ENCODE results near the gene MAP3K19.

The MAP3K19 gene

DNA sequence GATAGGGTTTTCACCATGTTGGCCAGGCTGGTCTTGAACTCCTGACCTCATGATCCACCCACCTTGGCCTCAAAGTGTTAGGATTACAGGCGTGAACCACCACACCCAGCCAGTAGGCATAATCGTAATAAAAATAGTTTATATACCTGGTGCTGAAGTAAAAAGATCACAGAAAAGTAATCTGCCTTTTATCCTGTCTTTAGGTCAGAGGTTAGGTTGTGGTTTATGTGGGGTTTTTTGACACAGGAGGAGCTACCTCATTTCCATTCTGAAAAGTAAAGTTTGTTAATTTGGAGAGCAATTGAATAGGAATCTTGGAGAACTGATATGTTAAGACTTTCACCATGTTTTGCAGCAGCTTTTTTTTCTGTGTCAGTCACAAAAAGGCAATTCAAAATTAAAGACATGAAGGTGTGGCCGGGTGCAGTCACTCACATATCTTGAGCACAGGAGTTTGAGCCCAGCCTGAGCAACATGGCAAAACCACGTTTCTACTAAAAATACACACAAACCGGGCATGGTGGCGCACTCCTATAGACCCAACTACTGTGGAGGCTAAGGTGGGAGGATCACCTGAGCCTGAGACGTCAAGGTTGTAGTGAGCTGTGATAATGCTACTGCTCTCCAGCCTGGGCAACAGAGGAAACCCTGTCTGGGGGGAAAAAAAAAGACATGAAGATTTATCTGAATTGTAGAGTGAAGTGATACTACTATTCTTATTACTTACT lies 97.1 kb downstream of the MAP3K19 start:
- ATAC-seq (ENCODE audit: low read depth) = no peak

DNA sequence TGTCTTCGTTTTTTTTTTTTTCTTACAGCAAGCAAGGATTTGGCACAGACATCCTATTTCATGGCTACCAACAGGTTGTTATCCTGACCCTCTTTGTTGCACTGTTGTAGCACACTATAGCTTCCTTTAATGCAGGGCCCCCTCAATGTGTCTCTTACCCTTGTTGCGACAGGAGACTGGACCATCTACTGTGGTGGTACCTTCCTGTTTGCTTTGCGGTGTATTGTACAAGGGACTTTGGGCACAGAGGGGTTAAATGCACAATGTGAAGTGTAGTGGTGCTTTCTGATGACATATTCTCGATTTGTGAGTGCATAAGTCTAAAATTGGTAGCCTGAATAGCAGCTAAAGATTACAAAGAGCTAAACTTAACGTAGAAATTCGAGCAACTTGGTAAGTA lies 101.2 kb downstream of the MAP3K19 start:
- ATAC-seq (ENCODE audit: low read depth) (no peak), DNase-seq (ENCODE audit: low spot score in 2 of 2) (no peak)
- Mint-ChIP-seq H3K27me3 (no peaks in the 10 kb centered on the region), H3K4me3 (no peak overlapping the region), H3K27ac (peak overlapping the region; percentile 10), H3K9me3 (no peaks in the 10 kb centered on the region), H3K36me3 (peaks cover 19% of the 10 kb centered on the region), H3K4me1 (peaks cover 14% of the 10 kb centered on the region)

More for the DNA sequence above, 97.1 kb downstream of the MAP3K19 start:
- H3K27ac Mint-ChIP-seq = peak overlapping the region; percentile 79
- H3K4me1 Mint-ChIP-seq = peaks cover 10% of the 10 kb centered on the region
- no peak for DNase-seq (ENCODE audit: low spot score in 2 of 2)
- peaks cover 34% of the 10 kb centered on the region for H3K36me3 Mint-ChIP-seq
- no peaks in the 10 kb centered on the region for H3K9me3 Mint-ChIP-seq
- no peak overlapping the region for H3K4me3 Mint-ChIP-seq
- no peaks in the 10 kb centered on the region for H3K27me3 Mint-ChIP-seq

DNA sequence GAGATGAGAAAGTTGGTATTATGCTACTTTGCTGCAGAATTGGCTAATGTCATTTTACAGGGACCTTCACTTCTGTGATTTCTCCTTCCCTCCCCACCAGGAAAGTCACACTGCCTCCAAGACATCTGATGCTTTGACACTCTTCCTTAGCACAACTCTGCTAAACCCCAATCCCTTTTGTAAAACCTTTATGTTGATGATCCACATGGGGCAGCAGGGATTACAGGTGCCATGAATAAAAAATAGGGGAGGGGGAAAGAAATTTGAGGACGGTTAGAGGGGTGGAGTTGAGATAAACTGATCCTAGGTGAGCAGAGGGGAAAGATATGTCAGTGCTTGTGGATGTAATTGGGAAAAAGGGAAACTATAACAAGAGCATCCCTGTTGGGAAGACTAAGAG lies 102.3 kb downstream of the MAP3K19 start:
- H3K9me3 Mint-ChIP-seq = no peaks in the 10 kb centered on the region
- no peak for ATAC-seq (ENCODE audit: low read depth)

DNA sequence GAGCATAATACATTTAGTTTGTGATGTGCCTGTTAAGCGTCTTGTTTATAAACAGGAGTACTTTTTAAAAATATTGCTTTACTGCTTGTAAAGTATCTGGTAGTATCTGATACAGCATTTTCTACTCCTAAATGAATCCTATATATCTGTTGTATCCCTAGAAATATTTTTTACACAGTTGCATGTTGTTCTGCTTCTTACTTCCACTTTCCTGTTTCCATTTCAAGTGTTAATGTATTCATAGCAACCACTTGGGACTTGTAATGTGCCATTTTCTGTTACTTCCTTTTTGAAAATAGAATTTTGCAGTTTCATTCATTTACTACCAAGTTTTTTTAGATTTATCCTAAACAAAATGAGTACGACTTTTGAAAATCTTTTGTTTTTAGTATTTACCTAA lies 103.7 kb downstream of the MAP3K19 start:
- DNase-seq (ENCODE audit: low spot score in 2 of 2) (no peak), ATAC-seq (ENCODE audit: low read depth) (peak; percentile 91)
- H3K4me3 Mint-ChIP-seq = peak overlapping the region; percentile 60
- no peaks in the 10 kb centered on the region for H3K9me3 Mint-ChIP-seq
- H3K27ac Mint-ChIP-seq = peak overlapping the region; percentile 76
- H3K36me3 Mint-ChIP-seq = peaks cover 26% of the 10 kb centered on the region
- H3K27me3 Mint-ChIP-seq = no peaks in the 10 kb centered on the region
- H3K4me1 Mint-ChIP-seq = peaks cover 12% of the 10 kb centered on the region

More for the DNA sequence above, 102.3 kb downstream of the MAP3K19 start:
- peaks cover 23% of the 10 kb centered on the region for H3K36me3 Mint-ChIP-seq
- no peak for DNase-seq (ENCODE audit: low spot score in 2 of 2)
- H3K27me3 Mint-ChIP-seq = no peaks in the 10 kb centered on the region
- H3K4me3 Mint-ChIP-seq = no peak overlapping the region
- H3K4me1 Mint-ChIP-seq = peaks cover 12% of the 10 kb centered on the region
- H3K27ac Mint-ChIP-seq = peak overlapping the region; percentile 10

DNA sequence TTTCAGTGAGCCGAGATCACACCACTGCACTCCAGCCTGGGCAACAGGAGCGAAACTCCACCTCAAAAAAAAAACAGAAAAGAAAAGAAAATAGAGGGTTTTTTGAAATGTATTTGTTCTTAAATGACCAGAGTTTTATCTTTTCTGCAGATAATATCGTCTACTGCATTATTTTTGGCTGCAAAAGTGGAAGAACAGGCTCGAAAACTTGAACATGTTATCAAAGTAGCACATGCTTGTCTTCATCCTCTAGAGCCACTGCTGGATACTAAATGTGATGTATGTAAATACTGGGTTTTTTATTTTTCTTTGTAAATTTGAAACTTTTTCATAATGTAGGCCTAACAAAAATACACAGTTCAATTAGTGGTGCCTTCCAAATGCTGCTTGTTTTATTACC lies 110.6 kb downstream of the MAP3K19 start:
- DNase-seq (ENCODE audit: low spot score in 2 of 2) = no peak
- Mint-ChIP-seq H3K4me1 (peaks cover 17% of the 10 kb centered on the region), H3K36me3 (peaks cover 21% of the 10 kb centered on the region), H3K9me3 (no peaks in the 10 kb centered on the region), H3K4me3 (no peak overlapping the region), H3K27ac (peak overlapping the region; percentile 28), H3K27me3 (no peaks in the 10 kb centered on the region)
- ATAC-seq (ENCODE audit: low read depth) = no peak

DNA sequence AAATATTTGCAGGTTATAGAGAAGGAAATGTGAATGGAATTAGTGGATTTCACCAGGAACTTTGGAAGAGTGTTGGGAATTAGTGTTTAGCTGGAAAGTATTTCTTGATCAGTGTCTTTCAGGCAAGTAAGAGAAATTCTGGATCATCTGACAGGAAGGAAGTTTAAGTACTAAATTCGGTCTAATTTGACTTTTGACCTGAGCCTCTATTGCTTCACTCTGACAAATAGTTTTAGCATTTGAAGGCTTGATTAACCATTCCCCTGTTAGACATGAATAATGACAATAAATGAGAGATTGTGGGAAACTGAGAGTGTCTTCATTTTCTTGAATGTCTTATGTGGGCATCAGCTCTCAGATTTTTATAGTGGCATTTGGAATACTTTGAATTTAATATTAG lies 112.6 kb downstream of the MAP3K19 start:
- H3K4me1 Mint-ChIP-seq = peaks cover 29% of the 10 kb centered on the region

DNA sequence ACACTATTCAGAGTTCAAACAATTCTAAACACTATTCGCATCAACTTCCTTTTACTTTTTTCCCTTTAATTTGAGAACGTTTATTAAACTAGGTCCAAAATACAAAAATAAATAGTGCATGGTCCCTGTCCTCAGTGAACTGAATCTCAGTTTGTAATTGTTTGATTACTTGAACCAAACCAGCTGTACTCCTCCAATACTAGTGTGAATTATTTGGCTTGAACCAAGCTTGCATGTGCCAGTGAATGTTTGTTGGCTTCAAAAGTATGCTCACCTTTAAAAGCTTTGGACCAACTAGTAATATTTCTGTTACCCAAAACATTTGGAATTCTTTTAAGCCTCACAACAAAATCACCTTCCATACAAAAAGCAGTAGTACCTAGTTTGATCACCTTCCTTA lies 113.1 kb downstream of the MAP3K19 start:
- no peak for DNase-seq (ENCODE audit: low spot score in 2 of 2)
- H3K36me3 Mint-ChIP-seq = peaks cover 13% of the 10 kb centered on the region
- H3K4me1 Mint-ChIP-seq = peaks cover 31% of the 10 kb centered on the region
- no peaks in the 10 kb centered on the region for H3K27me3 Mint-ChIP-seq
- H3K9me3 Mint-ChIP-seq = no peaks in the 10 kb centered on the region
- no peak for ATAC-seq (ENCODE audit: low read depth)
- H3K4me3 Mint-ChIP-seq = no peak overlapping the region
- peak overlapping the region; percentile 48 for H3K27ac Mint-ChIP-seq

More for the DNA sequence above, 112.6 kb downstream of the MAP3K19 start:
- Mint-ChIP-seq H3K4me3 (no peak overlapping the region), H3K36me3 (peaks cover 12% of the 10 kb centered on the region), H3K27ac (peak overlapping the region; percentile 48), H3K27me3 (no peaks in the 10 kb centered on the region), H3K9me3 (no peaks in the 10 kb centered on the region)
- ATAC-seq (ENCODE audit: low read depth) (no peak), DNase-seq (ENCODE audit: low spot score in 2 of 2) (no peak)

DNA sequence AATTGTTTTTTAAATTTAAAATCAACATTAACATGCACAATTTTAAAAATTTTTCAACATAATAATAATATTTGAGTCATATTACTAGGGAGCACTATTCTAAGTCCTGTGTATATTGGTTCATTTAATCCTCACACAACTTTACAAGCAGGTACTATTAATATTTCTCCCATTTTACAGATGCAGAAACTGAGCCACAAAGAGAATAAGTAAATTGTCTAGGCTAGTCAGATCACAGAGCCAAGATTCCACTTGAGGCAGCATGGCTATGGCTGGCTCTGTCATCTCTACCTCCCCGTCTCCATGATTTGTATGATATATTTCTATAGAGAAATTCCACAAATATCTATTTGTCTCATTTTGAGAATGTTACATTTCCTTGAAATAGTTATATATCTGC lies 113.5 kb downstream of the MAP3K19 start:
- Mint-ChIP-seq H3K36me3 (peaks cover 13% of the 10 kb centered on the region), H3K9me3 (no peaks in the 10 kb centered on the region), H3K4me1 (peaks cover 31% of the 10 kb centered on the region), H3K27ac (peak overlapping the region; percentile 48), H3K4me3 (no peak overlapping the region), H3K27me3 (no peaks in the 10 kb centered on the region)
- no peak for DNase-seq (ENCODE audit: low spot score in 2 of 2)
- no peak for ATAC-seq (ENCODE audit: low read depth)

DNA sequence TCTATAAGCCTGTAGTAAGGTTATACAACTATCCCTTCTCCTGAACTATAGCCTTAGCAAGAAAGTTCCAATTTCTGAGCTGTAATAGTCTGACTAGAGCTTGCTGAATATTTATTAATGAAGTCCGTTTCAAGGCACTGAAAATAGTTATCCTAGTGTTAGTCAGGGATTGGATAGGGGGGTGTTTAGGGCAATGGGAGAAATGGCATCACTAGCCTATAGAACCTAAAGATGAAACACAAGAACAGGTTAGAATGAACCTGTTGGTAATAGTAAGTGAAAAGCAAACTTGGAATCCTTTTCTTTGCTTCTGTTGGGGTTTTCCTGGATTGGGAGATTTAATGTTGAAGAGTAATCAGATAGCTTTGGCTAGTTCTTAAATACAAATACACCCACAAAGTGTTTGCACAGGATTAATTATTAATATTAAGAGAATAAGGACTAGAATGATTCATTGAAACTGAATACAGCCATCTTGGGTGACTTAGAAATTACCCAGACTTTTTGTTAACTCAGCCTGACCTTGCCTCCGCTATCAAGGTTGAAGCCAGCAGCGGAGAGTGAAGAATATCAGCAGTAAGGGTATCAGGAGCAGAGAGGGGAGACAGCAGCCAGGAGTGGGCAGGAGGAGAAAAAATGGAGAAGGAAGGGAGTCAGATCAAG lies 114.3 kb downstream of the MAP3K19 start:
- Mint-ChIP-seq H3K36me3 (peaks cover 13% of the 10 kb centered on the region), H3K4me1 (peaks cover 34% of the 10 kb centered on the region), H3K27ac (peak overlapping the region; percentile 19), H3K9me3 (no peaks in the 10 kb centered on the region), H3K4me3 (no peak overlapping the region), H3K27me3 (no peaks in the 10 kb centered on the region)
- DNase-seq (ENCODE audit: low spot score in 2 of 2) (no peak), ATAC-seq (ENCODE audit: low read depth) (no peak)

DNA sequence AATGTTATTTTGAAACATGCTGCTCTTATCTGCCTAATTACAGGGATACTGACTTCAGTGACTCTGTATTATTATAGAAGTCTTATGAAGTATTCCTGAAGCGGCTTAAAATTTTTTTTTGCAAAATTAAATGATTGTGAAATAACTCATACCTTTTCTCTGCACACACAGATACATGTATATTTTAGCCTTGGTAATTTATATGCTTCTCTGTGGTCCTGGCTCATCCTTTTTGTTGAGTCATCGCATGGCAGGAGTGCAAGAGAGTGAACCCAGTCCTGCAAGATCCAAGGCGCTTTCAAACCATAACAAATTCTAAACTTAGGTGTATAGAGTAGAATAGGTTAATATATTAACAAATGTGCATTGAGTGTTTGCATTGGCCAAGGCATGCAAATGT lies 120.1 kb downstream of the MAP3K19 start:
- Mint-ChIP-seq H3K27me3 (no peaks in the 10 kb centered on the region), H3K9me3 (no peaks in the 10 kb centered on the region), H3K27ac (no peak overlapping the region), H3K4me1 (peaks cover 48% of the 10 kb centered on the region), H3K4me3 (no peak overlapping the region), H3K36me3 (peaks cover 20% of the 10 kb centered on the region)
- ATAC-seq (ENCODE audit: low read depth) (no peak), DNase-seq (ENCODE audit: low spot score in 2 of 2) (no peak)

DNA sequence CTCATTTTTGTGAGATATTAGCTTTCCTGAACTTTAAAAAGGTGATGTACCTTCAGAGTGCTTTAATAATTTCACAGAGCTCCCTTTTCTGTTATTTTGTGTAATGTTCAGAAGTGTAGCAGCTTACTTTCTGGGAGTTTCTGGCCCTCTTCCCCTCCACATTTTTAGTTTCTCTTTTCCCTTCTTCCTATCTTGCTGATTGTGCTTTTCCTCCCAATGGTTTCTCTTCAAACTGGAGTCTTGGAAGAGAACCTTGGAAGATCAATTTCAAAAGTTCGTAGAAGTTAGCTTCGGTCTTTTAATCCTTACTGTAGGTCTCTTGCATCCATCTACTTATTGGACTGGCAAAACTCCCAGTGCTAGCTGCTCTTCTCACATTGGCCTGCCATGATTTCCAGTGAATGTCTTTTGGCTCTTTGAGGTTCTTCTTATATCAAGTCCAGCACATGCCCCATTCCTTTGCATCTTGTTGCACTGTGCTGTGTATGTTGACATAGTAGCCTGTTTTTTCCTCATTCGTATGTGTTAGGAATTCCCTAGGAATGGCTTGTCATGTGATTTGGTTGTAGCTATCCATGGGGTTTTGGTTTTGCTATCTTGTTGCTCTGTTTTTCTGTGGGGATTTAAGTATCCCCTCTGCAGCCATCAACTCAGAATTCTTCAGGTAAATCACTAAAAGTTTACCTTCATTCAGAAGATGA lies 120.9 kb downstream of the MAP3K19 start:
- H3K4me3 Mint-ChIP-seq = peak overlapping the region; percentile 59
- no peak for DNase-seq (ENCODE audit: low spot score in 2 of 2)
- H3K27ac Mint-ChIP-seq = peak overlapping the region; percentile 48
- H3K4me1 Mint-ChIP-seq = peaks cover 48% of the 10 kb centered on the region
- H3K36me3 Mint-ChIP-seq = peaks cover 21% of the 10 kb centered on the region
- no peak for ATAC-seq (ENCODE audit: low read depth)
- H3K27me3 Mint-ChIP-seq = no peaks in the 10 kb centered on the region
- H3K9me3 Mint-ChIP-seq = no peaks in the 10 kb centered on the region

DNA sequence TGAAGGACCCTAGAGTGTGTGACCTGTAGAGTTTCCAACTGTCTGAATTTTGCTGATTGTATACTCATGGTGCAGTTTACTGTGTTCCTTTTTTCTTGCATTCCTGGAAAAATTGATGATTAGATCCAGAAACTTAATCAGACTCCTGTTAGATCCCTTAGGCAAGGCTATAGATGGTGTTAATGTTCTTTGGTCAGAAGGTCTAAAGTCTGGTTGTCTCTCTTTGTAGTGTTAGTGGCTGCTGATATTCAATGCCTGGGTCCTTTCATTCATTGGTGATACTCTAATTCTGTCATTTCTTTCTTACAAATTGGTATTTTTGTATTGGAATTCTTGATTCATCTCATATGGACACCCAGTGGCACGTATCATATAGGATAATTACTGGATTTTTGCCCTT lies 122.3 kb downstream of the MAP3K19 start:
- no peak overlapping the region for H3K27ac Mint-ChIP-seq
- ATAC-seq (ENCODE audit: low read depth) (no peak), DNase-seq (ENCODE audit: low spot score in 2 of 2) (no peak)
- H3K27me3 Mint-ChIP-seq = no peaks in the 10 kb centered on the region
- H3K9me3 Mint-ChIP-seq = no peaks in the 10 kb centered on the region
- peaks cover 21% of the 10 kb centered on the region for H3K36me3 Mint-ChIP-seq
- peak overlapping the region; percentile 15 for H3K4me3 Mint-ChIP-seq
- peaks cover 40% of the 10 kb centered on the region for H3K4me1 Mint-ChIP-seq

DNA sequence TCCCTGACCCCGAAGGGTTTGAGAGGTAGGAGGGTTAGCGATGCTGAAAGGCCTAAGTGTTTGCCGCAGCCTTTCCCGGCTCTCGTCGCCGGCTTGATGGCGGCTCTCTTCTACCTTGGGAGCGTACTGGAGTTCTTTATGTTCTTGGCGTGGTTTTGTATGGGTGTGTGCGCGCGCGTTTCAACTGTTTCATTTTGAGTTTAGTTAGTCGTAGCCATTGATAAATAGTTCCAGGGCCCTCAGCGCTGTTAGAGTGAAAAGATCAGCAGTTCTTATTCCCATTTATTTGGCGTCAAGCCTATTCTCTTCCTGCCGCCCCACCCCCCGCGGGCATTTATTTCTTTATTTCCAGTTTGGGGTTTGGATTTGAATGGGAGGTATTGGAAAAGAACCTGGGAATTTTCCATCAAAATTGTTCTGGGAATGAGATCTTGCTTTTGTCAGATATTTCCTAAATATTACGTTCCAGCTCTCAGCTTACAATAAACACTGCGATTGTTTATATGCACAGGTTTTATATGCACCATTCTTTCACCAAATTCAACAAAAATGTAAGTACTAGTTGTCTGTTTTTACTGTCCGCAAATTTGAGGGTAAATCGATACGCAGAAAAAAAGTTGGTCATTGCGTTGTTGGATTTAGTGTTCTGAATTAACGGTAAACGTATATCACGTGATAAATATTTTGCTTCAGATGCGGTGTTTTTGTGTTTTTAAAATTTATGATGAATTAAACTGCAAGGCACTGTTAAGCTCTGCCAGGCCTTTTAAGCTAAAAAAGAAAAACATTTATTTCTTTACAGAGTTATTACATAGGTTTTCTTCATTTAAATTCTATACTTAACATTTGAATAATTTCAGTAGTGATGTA lies 127.7 kb downstream of the MAP3K19 start:
- peaks cover 15% of the 10 kb centered on the region for H3K4me1 Mint-ChIP-seq
- no peaks in the 10 kb centered on the region for H3K27me3 Mint-ChIP-seq
- no peak for ATAC-seq (ENCODE audit: low read depth)
- H3K27ac Mint-ChIP-seq = peak overlapping the region; percentile 94
- no peaks in the 10 kb centered on the region for H3K9me3 Mint-ChIP-seq
- H3K4me3 Mint-ChIP-seq = peak overlapping the region; percentile 84
- H3K36me3 Mint-ChIP-seq = peaks cover 2% of the 10 kb centered on the region
- no peak for DNase-seq (ENCODE audit: low spot score in 2 of 2)

All from memory B cell (primary cell).